ENCODE data around the gene JAG1.

Gene JAG1

DNA sequence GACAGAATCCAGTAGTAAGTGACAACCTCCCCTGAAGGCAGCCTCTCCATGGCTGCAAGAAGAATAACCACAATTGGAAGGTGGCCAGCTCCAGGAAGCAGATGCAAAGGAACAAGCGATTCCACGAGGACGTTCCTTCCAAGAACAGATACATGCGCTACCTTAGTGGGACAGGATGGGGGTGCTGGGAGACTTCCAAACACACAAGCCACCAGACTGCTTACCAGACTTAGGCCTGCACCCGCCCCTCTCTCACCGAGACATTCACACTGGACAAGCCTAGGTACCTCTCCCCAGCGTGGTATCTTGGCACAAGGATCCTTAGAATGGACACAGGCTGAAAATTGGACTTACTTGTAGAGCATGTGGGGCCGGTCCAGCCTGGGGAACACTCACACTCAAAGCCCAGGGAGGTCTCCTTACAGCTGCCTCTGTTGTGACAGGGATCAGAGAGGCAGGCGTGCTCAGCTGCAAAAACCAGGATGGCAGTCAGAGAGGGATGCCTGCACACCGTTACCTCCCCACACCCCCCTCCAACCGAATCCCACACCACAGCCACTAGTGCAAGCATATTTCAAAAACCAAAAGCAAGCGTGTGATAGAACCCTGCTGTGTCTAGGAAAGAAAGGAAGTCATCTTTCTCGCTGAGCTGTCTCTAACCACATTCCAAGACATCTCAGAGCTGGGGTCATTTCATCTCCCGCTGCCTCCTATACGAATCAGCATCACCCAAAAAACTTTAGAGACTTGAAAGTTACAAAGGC lies 22.4 kb downstream of the JAG1 start:
- ATAC-seq, result no peak; the same call in 2 of the 3 replicates

DNA sequence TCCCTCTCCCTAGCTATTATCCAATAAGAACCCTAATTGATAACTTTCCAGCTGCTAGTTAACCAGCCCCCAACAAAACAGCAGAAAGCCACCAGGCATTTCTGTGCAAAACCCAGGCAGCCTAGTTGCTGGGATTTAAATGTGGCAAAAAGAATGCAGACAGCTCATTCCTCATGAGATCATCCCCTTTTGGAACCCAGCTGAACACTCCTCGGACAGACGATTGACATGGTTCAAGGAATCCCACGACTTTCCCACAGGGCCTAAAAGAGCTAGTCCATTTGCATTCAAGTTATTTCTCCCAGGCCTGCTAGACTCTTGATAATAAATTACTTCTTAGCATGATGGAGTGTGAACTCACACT lies 24.0 kb downstream of the JAG1 start:
- TF ChIP-seq TOX (CRISPR knock-in tag; IDR thresholded peaks at IDR 0.05; ENCODE audit: borderline replicate concordance) (no peak), OSR1 (CRISPR knock-in tag; IDR thresholded peaks at IDR 0.05) (no peak), RARB (CRISPR knock-in tag; IDR thresholded peaks at IDR 0.05) (no peak), ARNTL (CRISPR knock-in tag; IDR thresholded peaks at IDR 0.05; ENCODE audit: borderline replicate concordance, low read depth) (no peak), GLIS3 (CRISPR knock-in tag; IDR thresholded peaks at IDR 0.05) (no peak), ZFP30 (CRISPR knock-in tag; IDR thresholded peaks at IDR 0.05) (no peak), BACH2 (CRISPR knock-in tag; IDR thresholded peaks at IDR 0.05; ENCODE audit: borderline replicate concordance) (no peak), ZC3H10 (CRISPR knock-in tag; IDR thresholded peaks at IDR 0.05) (no peak), ZNF565 (CRISPR knock-in tag; conservative IDR thresholded peaks at IDR 0.05; ENCODE audit: low read depth) (no peak), PPARA (CRISPR knock-in tag; IDR thresholded peaks at IDR 0.05; ENCODE audit: borderline replicate concordance) (no peak), ZNF70 (CRISPR knock-in tag; IDR thresholded peaks at IDR 0.05) (no peak), ESRRG (CRISPR knock-in tag; IDR thresholded peaks at IDR 0.05) (no peak)
- TF ChIP-seq, protein P1, sequence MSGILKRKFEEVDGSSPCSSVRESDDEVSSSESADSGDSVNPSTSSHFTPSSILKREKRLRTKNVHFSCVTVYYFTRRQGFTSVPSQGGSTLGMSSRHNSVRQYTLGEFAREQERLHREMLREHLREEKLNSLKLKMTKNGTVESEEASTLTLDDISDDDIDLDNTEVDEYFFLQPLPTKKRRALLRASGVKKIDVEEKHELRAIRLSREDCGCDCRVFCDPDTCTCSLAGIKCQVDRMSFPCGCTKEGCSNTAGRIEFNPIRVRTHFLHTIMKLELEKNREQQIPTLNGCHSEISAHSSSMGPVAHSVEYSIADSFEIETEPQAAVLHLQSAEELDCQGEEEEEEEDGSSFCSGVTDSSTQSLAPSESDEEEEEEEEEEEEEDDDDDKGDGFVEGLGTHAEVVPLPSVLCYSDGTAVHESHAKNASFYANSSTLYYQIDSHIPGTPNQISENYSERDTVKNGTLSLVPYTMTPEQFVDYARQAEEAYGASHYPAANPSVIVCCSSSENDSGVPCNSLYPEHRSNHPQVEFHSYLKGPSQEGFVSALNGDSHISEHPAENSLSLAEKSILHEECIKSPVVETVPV (CRISPR knock-in tag; IDR thresholded peaks at IDR 0.05), result no peak
- TF ChIP-seq, protein P2, sequence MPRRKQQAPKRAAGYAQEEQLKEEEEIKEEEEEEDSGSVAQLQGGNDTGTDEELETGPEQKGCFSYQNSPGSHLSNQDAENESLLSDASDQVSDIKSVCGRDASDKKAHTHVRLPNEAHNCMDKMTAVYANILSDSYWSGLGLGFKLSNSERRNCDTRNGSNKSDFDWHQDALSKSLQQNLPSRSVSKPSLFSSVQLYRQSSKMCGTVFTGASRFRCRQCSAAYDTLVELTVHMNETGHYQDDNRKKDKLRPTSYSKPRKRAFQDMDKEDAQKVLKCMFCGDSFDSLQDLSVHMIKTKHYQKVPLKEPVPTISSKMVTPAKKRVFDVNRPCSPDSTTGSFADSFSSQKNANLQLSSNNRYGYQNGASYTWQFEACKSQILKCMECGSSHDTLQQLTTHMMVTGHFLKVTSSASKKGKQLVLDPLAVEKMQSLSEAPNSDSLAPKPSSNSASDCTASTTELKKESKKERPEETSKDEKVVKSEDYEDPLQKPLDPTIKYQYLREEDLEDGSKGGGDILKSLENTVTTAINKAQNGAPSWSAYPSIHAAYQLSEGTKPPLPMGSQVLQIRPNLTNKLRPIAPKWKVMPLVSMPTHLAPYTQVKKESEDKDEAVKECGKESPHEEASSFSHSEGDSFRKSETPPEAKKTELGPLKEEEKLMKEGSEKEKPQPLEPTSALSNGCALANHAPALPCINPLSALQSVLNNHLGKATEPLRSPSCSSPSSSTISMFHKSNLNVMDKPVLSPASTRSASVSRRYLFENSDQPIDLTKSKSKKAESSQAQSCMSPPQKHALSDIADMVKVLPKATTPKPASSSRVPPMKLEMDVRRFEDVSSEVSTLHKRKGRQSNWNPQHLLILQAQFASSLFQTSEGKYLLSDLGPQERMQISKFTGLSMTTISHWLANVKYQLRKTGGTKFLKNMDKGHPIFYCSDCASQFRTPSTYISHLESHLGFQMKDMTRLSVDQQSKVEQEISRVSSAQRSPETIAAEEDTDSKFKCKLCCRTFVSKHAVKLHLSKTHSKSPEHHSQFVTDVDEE (CRISPR knock-in tag; IDR thresholded peaks at IDR 0.05), result no peak
- TF ChIP-seq, protein P3, sequence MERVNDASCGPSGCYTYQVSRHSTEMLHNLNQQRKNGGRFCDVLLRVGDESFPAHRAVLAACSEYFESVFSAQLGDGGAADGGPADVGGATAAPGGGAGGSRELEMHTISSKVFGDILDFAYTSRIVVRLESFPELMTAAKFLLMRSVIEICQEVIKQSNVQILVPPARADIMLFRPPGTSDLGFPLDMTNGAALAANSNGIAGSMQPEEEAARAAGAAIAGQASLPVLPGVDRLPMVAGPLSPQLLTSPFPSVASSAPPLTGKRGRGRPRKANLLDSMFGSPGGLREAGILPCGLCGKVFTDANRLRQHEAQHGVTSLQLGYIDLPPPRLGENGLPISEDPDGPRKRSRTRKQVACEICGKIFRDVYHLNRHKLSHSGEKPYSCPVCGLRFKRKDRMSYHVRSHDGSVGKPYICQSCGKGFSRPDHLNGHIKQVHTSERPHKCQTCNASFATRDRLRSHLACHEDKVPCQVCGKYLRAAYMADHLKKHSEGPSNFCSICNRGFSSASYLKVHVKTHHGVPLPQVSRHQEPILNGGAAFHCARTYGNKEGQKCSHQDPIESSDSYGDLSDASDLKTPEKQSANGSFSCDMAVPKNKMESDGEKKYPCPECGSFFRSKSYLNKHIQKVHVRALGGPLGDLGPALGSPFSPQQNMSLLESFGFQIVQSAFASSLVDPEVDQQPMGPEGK (CRISPR knock-in tag; IDR thresholded peaks at IDR 0.05; ENCODE audit: borderline replicate concordance), result no peak
- ATAC-seq, result no peak

More for the DNA sequence above, 22.4 kb downstream of the JAG1 start:
- TF ChIP-seq ZFP3 (CRISPR knock-in tag; IDR thresholded peaks at IDR 0.05) (no peak), ZNF8 (CRISPR knock-in tag; IDR thresholded peaks at IDR 0.05) (no peak), TCF4 (CRISPR knock-in tag; IDR thresholded peaks at IDR 0.05; ENCODE audit: borderline replicate concordance) (no peak), TOX (CRISPR knock-in tag; IDR thresholded peaks at IDR 0.05; ENCODE audit: borderline replicate concordance) (no peak), RARB (CRISPR knock-in tag; IDR thresholded peaks at IDR 0.05) (no peak), ARNTL (CRISPR knock-in tag; IDR thresholded peaks at IDR 0.05; ENCODE audit: borderline replicate concordance, low read depth) (no peak), BACH2 (CRISPR knock-in tag; IDR thresholded peaks at IDR 0.05; ENCODE audit: borderline replicate concordance) (no peak), ZC3H10 (CRISPR knock-in tag; IDR thresholded peaks at IDR 0.05) (no peak), ESRRG (CRISPR knock-in tag; IDR thresholded peaks at IDR 0.05) (no peak), PPARA (CRISPR knock-in tag; IDR thresholded peaks at IDR 0.05; ENCODE audit: borderline replicate concordance) (no peak), ZNF70 (CRISPR knock-in tag; IDR thresholded peaks at IDR 0.05) (no peak)
- TF ChIP-seq, protein P4, sequence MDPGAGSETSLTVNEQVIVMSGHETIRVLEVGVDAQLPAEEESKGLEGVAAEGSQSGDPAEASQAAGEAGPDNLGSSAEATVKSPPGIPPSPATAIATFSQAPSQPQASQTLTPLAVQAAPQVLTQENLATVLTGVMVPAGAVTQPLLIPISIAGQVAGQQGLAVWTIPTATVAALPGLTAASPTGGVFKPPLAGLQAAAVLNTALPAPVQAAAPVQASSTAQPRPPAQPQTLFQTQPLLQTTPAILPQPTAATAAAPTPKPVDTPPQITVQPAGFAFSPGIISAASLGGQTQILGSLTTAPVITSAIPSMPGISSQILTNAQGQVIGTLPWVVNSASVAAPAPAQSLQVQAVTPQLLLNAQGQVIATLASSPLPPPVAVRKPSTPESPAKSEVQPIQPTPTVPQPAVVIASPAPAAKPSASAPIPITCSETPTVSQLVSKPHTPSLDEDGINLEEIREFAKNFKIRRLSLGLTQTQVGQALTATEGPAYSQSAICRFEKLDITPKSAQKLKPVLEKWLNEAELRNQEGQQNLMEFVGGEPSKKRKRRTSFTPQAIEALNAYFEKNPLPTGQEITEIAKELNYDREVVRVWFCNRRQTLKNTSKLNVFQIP (CRISPR knock-in tag; IDR thresholded peaks at IDR 0.05; ENCODE audit: borderline replicate concordance, low read depth), result no peak
- TF ChIP-seq, protein P2 (CRISPR knock-in tag; IDR thresholded peaks at IDR 0.05), result no peak
- TF ChIP-seq, protein P1 (CRISPR knock-in tag; IDR thresholded peaks at IDR 0.05), result no peak
